ENCODE data around the gene RNU7-1.
"Not testable (repeated sequence)": the region's sequence is repeated elsewhere in the genome, so short reads cannot be mapped to it uniquely, and the experiment has no call there.

The RNU7-1 gene

DNA sequence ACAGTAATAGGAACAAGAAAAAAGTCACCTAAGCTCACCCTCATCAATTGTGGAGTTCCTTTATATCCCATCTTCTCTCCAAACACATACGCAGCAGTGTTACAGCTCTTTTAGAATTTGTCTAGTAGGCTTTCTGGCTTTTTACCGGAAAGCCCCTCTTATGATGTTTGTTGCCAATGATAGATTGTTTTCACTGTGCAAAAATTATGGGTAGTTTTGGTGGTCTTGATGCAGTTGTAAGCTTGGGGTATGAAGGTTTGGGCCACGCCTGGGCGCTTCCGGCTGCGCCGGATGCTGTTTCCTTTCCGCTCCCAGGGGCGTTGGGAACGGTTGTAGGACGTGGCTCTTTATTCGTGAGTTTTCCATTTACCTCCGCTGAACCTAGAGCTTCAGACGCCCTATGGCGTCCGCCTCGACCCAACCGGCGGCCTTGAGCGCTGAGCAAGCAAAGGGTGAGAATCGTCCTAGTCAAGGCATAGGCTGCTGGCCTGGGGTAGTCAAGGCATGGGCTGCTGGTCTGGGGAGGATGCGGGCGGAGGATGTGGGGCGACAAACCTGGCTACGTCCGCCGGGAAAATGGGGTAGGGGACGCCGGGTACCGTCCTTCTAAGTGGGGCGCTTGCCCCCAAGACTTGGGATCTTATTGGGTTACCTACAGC is at the start of gene RNU7-1, which contains the start of gene C12orf57:
Gene RNU7-1 (plus strand): TSS at position 95 of the 659 bp plus-strand sequence.
Gene C12orf57 (plus strand): TSS at position 301 of the 659 bp plus-strand sequence. CDS start 100 bp downstream, at position 401.
- peak within 1 kb of the TSS; percentile 90 for H3K4me3 ChIP-seq (ENCODE audit: low read depth, low read length)

DNA sequence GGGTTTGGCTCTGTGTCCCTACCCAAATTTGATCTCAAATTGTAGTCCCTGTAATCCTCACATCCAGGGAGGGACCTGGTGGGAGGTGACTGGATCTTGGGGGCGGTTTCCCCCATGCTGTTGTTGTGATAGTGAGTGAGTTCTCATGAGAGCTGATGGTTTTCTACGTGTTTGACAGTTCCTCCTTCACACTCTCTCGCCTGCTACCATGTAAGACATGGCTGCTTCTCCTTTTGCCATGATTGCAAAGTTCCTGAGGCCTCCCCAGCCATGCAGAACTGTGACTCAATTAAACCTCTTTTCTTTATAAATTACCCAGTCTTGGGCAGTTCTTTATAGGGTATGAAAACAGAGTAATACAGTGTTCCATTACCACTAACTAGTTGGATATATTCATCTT is 49.3 kb upstream of the RNU7-1 start:
- H3K4me3 ChIP-seq (ENCODE audit: low read depth, low read length): no peak overlapping the region

DNA sequence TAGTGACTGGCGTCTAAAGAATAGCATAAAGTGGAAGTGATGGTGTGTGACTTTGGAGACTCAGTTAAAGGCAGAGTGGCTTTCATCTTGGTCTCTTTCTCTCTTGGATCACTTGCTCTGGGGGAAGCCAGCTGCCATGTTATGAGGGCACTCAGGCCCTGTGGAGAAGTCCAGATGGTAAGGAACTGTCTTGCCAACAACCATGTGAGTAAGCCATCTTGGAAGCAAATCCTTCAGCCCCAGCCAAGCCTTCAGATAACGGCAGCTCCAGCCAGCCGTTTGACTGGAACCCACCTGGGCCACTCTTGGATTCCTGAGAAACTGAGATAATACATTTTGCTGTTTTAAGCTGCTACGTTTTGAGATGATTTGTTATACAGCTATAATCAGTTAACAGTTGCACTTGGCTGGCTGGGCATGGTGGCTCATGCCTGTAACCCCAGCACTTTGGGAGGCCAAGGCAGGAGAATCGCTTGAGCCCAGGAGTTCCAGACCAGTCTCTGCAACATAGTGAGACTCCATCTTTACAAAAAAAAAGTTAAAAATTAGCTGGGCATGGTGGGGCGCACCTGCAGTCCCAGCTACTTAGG is 46.7 kb upstream of the RNU7-1 start:
- no peak overlapping the region for H3K4me3 ChIP-seq (ENCODE audit: low read depth, low read length)

DNA sequence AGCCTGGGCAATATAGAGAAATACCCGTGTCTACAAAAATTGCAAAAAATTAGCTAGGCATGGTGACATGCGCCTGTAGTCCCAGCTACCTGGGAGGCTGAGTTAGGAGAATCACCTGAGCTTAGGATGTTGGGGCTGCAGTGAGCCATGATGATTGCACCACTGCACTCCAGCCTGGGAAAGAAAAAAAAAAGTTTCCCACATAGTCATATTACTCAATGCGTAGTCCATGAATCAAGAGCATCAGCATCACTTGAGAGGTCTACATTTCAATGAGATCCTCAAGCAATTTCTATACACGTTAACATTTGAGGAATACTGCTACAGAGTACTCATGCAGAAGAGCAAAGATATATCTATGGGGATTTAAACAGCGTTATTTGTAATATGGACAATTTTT is 44.2 kb upstream of the RNU7-1 start:
- no peak overlapping the region for H3K4me3 ChIP-seq (ENCODE audit: low read depth, low read length)

DNA sequence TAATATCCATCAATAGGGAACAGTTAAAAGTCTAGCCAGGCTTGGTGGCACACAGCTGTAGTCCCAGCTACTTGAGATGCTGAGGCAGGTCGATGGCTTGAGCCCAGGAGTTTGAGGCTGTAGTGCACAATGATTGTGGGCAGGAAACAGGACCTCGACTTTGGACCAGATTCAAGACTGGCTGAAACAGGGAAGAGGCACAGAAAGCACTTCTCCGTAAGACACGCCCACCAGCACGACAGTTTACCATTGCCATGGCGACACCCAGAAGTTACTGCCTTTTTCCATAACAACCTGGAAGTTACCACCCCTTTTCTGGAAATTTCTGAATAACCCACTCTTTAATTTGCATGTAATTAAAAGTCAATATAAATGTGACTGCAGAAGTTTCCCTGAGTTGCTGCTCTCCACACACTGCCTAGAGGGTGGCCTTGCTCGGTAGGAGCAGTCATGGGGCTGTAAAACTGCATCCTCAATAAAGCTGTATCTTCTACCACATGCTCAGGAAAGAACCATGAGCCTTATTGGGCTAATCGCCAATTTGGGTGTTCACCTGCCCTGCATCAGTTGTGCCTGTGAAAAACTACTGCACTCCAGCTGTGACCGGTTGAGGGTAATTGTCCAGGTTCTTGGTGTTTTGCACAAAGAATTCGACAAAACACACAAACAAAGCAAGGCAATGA is 43.6 kb upstream of the RNU7-1 start:
- H3K4me3 ChIP-seq (ENCODE audit: low read depth, low read length): no peak overlapping the region

DNA sequence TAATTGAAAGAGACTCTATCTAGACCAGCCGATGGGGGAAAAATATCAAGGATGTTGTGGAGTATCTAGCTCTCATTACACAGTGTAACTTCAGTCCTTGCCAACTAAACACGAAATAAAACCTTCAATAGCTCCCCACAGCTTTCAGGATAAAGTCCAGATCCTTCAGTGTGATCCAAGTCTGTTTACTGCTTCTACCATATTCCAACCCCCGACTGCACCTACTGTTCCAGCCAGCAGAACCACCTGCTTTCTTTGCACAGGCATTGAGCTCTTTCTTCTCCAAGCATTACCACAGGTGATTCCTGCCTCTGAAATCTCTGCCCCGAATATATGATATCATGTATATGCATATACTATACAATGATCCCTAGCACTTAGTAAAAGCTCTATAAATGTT is 41.2 kb upstream of the RNU7-1 start:
- no peak overlapping the region for H3K4me3 ChIP-seq (ENCODE audit: low read depth, low read length)

DNA sequence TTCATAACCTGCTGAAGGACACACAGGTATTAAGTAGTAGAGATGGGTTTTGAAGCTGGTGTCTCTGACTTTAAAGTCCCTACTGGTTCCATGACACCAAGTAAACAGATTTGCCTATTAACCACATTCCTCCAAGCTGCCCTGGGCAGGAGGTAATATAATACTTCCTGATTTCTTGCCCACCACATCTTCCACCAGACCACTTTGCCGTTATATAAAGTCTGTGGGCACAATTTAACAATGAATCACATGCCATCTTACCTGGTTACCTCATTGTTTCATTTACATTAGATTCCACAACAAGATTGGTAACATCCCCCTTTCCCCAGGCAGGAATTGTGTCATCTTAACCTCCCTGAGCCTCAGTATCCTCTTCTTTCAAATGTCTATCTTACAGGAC is 39.9 kb upstream of the RNU7-1 start:
- no peak overlapping the region for H3K4me3 ChIP-seq (ENCODE audit: low read depth, low read length)

DNA sequence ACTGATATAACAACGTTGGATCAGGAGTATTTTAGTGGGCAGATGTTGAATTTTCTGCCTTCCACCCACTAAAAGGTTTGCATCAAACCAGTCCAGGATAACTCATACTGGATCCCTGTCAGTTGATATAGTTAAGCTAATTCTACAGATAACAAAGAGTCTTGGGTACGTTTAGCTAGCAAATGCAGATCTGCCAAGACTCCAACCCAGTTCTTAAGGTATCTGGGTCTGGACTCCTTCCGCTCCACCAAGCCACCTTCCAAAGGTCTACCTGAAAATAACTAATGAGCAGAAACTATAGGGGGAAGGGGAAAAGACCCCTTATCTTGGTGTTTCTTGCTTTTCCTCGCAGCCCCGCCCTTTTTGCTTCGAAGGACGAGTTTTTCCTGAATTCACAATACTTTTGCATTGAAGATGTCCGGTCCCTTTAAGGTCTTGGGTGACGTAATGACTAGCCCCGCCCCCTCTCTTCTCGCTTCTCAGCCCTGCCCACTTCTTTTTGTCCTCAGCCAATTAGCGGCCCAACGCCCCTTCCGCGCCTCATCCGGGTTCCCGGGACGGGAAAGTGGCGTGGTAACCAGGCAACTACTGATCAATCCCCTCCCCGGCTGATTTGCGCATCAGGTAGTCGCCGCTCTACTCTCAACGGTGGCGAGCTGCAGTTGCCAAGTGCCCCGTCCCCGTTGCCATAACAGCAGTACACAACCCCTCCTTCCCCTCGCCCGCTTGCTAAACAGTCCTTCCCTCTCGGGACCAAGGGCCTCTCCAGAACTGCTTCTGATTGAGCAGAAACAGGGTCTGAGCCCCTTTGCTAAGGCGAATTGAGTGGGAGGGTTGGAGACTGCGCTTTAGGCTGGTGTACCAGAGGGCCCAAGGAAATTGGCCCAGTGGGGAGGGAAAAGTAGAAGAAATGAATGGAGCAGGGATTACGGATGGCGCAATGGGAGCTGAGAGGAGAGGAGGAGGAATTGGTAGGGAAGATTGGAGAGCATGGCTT is 39.0 kb upstream of the RNU7-1 start, which contains the start of gene LRRC23:
Gene LRRC23 (plus strand): TSS at position 543 of the 997 bp plus-strand sequence. CDS start 812 bp downstream, outside the sequence.
- peak within 1 kb of the TSS; percentile 58 for H3K4me3 ChIP-seq (ENCODE audit: low read depth, low read length)

DNA sequence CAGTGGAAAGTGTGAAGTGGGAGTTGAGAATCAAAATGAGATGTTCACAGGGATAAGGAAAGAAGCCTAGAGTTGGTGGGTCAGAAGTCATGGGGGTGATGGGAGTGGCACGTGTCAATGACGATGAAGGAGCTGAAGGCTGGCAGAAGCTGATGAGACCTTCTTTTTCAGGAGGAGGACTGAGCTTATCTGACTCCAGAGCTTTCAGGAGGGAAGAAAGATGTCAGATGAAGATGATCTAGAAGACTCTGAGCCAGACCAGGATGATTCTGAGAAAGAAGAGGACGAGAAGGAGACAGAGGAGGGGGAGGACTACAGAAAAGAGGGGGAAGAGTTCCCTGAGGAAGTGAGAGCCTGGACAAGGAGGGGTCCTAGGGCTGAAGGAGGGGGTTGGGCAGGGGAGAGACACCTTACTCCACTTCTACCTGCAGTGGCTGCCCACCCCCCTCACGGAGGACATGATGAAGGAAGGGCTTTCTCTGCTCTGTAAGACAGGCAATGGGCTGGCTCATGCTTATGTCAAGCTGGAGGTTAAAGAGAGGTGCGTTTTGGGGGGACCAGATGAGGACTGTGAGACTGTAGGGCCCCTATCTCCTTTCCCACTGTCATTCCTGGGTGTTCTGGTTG is 38.1 kb upstream of the RNU7-1 start:
- peak overlapping the region; percentile 58 for H3K4me3 ChIP-seq (ENCODE audit: low read depth, low read length)

DNA sequence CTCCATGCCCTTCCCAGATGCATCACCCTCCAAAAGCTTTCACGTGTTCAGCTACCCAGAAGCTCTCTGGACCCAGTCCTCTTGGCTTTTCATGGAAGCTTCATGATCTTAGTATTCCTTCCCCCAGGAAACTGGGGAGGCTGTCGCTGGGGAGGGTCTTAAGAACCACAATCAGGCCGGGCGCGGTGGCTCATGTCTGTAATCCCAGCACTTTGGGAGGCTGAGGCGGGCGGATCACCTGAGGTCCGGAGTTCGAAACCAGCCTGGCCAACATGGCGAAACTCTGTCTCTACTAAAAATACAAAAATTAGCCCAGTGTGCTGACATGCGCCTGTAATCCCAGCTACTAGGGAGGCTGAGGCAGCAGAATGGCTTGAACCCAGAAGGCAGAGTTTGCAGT is 35.5 kb upstream of the RNU7-1 start:
- not testable (repeated sequence) for H3K4me3 ChIP-seq (ENCODE audit: low read depth, low read length)

DNA sequence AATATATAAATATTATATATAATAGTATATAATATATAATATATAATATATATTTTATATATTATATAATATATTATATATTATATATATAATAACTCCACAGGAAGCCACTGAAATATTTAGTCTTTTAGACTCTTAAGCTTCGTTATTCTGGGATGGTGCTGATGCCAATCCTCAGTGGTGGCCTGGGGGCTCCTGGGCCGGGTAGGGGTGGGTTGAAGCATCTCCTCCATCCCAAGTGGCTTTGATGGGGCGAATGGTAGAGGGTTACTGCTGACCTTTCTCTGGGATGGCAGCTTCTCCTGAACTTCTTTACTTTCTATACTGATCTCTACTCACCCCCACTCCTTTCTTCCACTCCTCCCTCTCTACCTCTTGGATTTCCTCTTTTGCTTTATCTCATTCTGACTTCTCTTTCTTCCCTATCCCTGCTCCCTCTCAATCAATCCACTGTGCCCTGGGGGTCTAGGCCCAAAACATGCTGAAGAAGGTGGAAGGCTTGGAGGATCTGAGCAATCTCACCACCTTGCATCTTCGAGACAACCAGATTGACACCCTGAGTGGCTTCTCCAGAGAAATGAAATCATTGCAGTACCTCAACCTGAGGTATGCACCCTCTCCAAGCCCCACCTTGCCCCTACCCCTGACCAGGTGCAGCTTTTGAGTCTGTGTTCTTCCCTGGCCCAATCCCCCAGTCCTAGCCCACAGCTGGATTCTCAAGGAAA is 34.0 kb upstream of the RNU7-1 start:
- no peak overlapping the region for H3K4me3 ChIP-seq (ENCODE audit: low read depth, low read length)

DNA sequence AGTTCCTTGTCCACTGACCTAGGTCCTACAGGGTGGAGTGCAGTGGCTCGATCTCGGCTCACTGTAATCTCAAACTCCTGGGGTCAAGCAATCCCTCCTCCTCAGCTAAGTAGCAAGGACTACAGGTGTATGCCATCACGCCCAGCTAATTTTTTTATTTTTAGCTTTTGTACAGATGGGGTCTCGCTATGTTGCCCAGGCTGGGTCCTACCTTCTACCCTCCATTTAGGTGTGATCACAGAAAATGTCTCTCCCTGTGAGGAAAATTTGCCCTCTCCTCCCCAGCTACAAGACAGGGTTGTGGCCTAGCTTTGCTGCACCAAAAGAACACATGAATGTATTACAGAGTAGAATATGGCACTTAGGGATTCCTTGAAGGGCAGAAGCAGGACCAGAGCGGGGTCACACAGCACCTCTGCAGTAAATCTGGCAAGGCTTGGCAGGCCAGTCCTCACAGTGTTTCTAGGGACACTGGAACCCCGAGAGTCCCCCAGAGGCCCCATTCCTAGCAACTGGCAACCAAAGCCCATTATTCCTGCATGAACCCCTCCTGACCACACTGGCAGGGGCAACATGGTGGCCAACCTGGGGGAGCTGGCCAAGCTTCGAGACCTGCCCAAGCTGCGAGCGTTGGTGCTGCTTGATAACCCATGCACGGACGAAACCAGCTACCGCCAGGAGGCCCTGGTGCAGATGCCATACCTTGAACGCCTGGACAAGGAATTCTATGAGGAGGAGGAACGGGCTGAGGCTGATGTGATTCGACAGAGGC is 31.3 kb upstream of the RNU7-1 start:
- no peak overlapping the region for H3K4me3 ChIP-seq (ENCODE audit: low read depth, low read length)

DNA sequence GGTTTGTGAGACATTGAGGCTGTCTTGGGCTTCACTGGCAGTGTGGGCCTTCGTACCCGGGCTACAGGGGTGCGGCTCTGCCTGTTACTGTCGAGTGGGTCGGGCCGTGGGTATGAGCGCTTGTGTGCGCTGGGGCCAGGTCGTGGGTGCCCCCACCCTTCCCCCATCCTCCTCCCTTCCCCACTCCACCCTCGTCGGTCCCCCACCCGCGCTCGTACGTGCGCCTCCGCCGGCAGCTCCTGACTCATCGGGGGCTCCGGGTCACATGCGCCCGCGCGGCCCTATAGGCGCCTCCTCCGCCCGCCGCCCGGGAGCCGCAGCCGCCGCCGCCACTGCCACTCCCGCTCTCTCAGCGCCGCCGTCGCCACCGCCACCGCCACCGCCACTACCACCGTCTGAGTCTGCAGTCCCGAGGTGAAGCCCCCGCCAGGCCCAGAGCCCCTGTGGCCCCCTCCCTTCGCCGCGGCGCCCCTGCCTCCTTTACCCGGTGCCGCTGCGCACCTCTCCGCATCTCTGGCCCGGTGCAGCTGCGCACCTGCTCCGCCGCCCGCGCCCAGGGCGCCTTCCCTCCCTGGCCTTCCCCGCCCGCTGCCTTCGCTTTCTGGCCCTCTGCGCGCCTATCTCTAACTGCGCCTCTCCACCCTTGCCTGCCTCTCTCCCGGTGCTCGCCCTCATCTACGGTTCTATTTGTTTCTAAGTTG is 29.2 kb upstream of the RNU7-1 start, which contains the start of gene ENO2:
Gene ENO2 (plus strand): TSS at position 335 of the 701 bp plus-strand sequence. CDS start 1,253 bp downstream, outside the sequence.
- peak within 1 kb of the TSS; percentile 67 for H3K4me3 ChIP-seq (ENCODE audit: low read depth, low read length)

DNA sequence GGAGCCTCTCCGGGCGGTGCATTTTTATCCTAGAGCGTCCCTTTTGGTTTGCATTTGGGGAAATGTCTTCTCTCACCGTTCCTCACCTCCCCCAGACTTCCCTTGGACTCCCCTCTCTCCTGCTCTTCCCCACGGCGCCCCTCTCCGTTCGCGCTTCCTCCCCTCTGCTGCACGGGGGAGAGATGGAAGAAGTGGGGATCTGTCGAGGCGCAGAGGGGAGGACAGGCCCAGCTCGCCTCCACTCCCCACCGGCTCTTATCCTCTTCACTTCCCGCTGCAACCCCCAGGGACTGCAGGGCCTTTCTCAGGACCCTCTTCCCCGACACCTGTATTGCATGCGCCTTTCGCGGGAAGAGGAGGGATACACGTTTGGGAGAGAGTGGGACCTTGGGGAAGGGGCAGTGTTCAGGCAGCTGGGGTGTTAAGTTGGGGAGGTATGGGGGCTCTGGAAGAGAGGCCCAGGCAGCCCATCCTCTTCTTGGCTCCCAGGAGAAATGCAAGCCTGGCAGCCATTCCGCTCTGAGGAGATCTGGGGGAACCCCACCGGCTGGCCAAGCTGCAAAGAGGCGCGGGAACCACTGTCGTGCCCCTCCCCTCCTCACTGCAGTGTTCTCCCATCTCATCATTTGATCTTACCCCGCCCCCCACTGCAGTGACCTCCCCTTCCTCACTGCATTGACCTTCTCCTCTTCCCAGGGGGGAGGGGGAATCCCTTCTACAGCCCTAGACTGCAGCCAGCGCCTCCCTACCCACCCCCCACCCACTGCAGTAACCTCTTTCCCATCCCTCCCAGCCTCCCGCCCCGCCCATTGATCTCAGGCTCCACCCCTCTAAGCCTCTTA is 28.4 kb upstream of the RNU7-1 start:
- peak overlapping the region; percentile 67 for H3K4me3 ChIP-seq (ENCODE audit: low read depth, low read length)

DNA sequence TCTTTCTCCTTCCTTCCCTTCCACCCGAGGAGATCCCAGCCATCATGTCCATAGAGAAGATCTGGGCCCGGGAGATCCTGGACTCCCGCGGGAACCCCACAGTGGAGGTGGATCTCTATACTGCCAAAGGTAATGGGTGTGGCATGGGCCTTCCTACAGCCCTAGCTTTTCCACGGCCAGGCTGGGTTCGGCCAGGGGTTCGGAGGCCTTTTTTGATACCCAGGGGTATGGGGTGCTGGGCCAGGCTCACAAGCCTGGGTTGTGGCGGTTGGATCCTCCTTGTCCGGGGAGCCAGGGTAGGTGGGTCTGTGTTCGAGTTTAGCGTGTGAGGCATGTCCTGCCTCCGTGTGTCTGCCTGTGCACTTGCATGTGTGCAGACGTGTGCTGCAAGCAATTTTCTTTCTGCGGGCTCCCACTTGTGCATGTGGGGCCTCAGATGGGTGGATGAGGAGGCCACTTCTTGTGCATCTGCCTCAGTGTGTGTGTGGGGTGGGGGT is 27.8 kb upstream of the RNU7-1 start:
- no peak overlapping the region for H3K4me3 ChIP-seq (ENCODE audit: low read depth, low read length)

DNA sequence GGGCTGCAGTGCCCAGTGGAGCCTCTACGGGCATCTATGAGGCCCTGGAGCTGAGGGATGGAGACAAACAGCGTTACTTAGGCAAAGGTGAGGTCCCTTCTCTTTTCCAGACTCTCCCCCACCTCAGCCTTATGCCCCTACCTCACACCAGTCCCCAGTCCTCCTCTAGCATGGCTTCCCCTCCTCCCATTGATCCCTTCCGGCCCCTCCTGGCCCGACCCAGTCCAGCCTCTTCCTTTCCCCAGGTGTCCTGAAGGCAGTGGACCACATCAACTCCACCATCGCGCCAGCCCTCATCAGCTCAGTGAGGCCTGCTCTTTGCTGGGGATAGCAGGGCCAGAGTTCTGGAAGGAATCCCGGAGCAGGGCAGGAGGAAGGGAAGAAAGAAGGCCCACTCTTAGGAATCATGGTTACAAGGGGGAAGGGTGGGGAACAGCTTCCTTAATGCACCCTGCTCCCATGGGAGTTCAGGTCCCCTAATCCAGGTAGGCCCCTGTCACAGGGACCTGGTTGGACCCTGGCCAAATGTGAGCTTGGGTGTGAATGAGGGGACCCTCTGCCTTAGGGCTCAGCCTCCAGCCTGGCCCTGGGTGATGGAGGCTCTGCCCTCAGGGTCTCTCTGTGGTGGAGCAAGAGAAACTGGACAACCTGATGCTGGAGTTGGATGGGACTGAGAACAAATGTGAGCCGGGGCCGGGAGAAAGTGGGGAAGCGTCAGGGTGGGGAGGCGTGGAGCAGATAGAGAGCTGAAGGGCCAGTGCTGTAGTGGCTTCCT is 27.0 kb upstream of the RNU7-1 start:
- no peak overlapping the region for H3K4me3 ChIP-seq (ENCODE audit: low read depth, low read length)
